Neural progenitor cell (in vitro differentiated cells): ENCODE results near the gene LIG3. TPM values are rescaled to one million over a fixed set of nuclear protein-coding genes. Genes with fewer than 3 reads are reported as not detected.
"Not testable (repeated sequence)": the region's sequence is repeated elsewhere in the genome, so short reads cannot be mapped to it uniquely, and the experiment has no call there.

ENCODE experiments used
- DNase-seq: peaks from one replicate; pipeline ENCODE4 v3.0.0-alpha.2; 2016; ENCODE audit warnings: low spot score
- H2AFZ ChIP-seq: fragments of 200-600 bp; sonication (generic); replicated peaks from 2 replicates; pipeline ENCODE4 v1.6.1; 2016; ENCODE audit warnings: antibody characterized with exemption
- H3F3A ChIP-seq: fragments of 200-600 bp; sonication (generic); 2 replicates; pipeline ENCODE4 v1.6.1; 2016; ENCODE audit warnings: antibody characterized with exemption, low read depth
- H3K27ac ChIP-seq: fragments of 200-600 bp; sonication (generic); 2 replicates; pipeline ENCODE4 v1.5.1; 2016; ENCODE audit warnings: mild to moderate bottlenecking
- H3K27me3 ChIP-seq: fragments of 200-600 bp; sonication (generic); 2 replicates; pipeline ENCODE4 v1.6.1; 2016; ENCODE audit warnings: mild to moderate bottlenecking, moderate library complexity
- H3K36me3 ChIP-seq: fragments of 200-600 bp; sonication (generic); 2 replicates; pipeline ENCODE4 v1.5.1; 2016
- H3K4me1 ChIP-seq: fragments of 200-600 bp; sonication (generic); 2 replicates; pipeline ENCODE4 v1.6.1; 2016; ENCODE audit warnings: mixed run types
- H3K4me2 ChIP-seq: fragments of 200-600 bp; sonication (generic); 2 replicates; pipeline ENCODE4 v1.6.1; 2016
- H3K4me3 ChIP-seq: fragments of 200-600 bp; sonication (generic); 2 replicates; pipeline ENCODE4 v1.5.1; 2016
- H3K79me2 ChIP-seq: fragments of 200-600 bp; sonication (generic); 2 replicates; pipeline ENCODE4 v1.6.1; 2016; ENCODE audit warnings: low read depth
- H3K9ac ChIP-seq: fragments of 200-600 bp; sonication (generic); 2 replicates; pipeline ENCODE4 v1.6.1; 2016
- H3K9me3 ChIP-seq: fragments of 200-600 bp; sonication (generic); 2 replicates; pipeline ENCODE4 v1.5.1; 2016; ENCODE audit warnings: low read depth
- H4K20me1 ChIP-seq: fragments of 200-600 bp; sonication (generic); 2 replicates; pipeline ENCODE4 v1.6.1; 2016; ENCODE audit warnings: low read depth
- H3K27ac Mint-ChIP-seq: 3 replicates; pipeline ENCODE4 v1.8.0; 2021; ENCODE audit warnings: mixed read lengths
- H3K27me3 Mint-ChIP-seq: 2 replicates; pipeline ENCODE4 v1.8.0; 2022; ENCODE audit warnings: low read depth, mild to moderate bottlenecking, inconsistent platforms, moderate library complexity, mixed read lengths; ENCODE audit not compliant: insufficient read depth
- H3K36me3 Mint-ChIP-seq: 3 replicates; pipeline ENCODE4 v1.8.0; 2021; ENCODE audit warnings: mixed read lengths
- H3K4me1 Mint-ChIP-seq: 3 replicates; pipeline ENCODE4 v1.8.0; 2021; ENCODE audit warnings: mixed read lengths
- H3K4me3 Mint-ChIP-seq: 3 replicates; pipeline ENCODE4 v1.8.0; 2021; ENCODE audit warnings: mild to moderate bottlenecking, moderate library complexity, mixed read lengths
- H3K9me3 Mint-ChIP-seq: 3 replicates; pipeline ENCODE4 v1.8.0; 2020; ENCODE audit warnings: mixed read lengths
- EZH2 ChIP-seq: fragments of 200-600 bp; sonication (generic); IDR thresholded peaks from 2 replicates; pipeline ENCODE4 v1.6.1; 2017; ENCODE audit warnings: antibody characterized with exemption, mild to moderate bottlenecking, moderate library complexity
- EZH2phosphoT487 ChIP-seq: fragments of 200-600 bp; sonication (generic); IDR thresholded peaks from 2 replicates; pipeline ENCODE4 v1.6.1; 2017; ENCODE audit warnings: antibody characterized with exemption
- total RNA-seq: library from RNA; depleted of rRNA; stranded (reverse); fragments of >200 nt; gene quantifications from 2 replicates; pipeline ENCODE4 v1.2.3, GENCODE V29; 2015; ENCODE audit warnings: low replicate concordance
- TF ChIP-seq, protein P1 (sequence below): fragments of 200-600 bp; sonication (generic); IDR thresholded peaks from 2 replicates; pipeline ENCODE4 v1.5.1; 2017; ENCODE audit warnings: antibody characterized with exemption, mild to moderate bottlenecking

The LIG3 gene
- total RNA-seq, 1 donor from 2014 or later = 89.6 TPM

DNA sequence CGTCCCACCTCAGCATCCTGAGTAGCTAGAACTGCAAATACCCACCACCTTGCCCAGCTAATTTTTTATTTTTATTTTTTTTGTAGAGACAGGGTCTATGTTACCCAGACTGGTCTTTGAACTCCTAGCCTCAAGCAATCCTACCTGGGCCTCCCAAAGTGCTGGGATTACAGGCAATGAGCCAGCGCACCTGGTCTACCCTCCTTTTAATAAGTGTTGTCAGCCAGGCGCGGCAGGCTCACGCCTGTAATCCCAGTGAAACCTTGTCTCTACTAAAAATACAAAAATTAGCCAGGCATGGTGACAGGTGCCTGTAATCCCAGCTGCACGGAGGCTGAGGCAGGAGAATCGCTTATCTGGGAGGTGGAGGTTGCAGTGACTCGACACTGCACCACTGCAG, 63.9 kb downstream of the LIG3 start:
- H3K9ac ChIP-seq = no peak overlapping the region
- peaks cover 40% of the 10 kb centered on the region for H3K4me1 ChIP-seq
- Mint-ChIP-seq H3K27me3 (peaks cover 5% of the 10 kb centered on the region), H3K27ac (no peak overlapping the region), H3K4me3 (no peak overlapping the region), H3K9me3 (peaks cover 3% of the 10 kb centered on the region), H3K4me1 (peaks cover 18% of the 10 kb centered on the region), H3K36me3 (no peaks in the 10 kb centered on the region)
- H3K27me3 ChIP-seq = no peaks in the 10 kb centered on the region
- no peak overlapping the region for H3K4me2 ChIP-seq
- no peak overlapping the region for H2AFZ ChIP-seq
- no peaks in the 10 kb centered on the region for H3K36me3 ChIP-seq
- no peak overlapping the region for H3K4me3 ChIP-seq
- H3K27ac ChIP-seq = no peak overlapping the region
- no peak for DNase-seq
- no peaks in the 10 kb centered on the region for H4K20me1 ChIP-seq
- peaks cover 38% of the 10 kb centered on the region for H3F3A ChIP-seq
- no peaks in the 10 kb centered on the region for H3K9me3 ChIP-seq
- no peaks in the 10 kb centered on the region for H3K79me2 ChIP-seq
- no peak for TF ChIP-seq EZH2
- no peak for TF ChIP-seq EZH2phosphoT487
- TF ChIP-seq, protein P1, sequence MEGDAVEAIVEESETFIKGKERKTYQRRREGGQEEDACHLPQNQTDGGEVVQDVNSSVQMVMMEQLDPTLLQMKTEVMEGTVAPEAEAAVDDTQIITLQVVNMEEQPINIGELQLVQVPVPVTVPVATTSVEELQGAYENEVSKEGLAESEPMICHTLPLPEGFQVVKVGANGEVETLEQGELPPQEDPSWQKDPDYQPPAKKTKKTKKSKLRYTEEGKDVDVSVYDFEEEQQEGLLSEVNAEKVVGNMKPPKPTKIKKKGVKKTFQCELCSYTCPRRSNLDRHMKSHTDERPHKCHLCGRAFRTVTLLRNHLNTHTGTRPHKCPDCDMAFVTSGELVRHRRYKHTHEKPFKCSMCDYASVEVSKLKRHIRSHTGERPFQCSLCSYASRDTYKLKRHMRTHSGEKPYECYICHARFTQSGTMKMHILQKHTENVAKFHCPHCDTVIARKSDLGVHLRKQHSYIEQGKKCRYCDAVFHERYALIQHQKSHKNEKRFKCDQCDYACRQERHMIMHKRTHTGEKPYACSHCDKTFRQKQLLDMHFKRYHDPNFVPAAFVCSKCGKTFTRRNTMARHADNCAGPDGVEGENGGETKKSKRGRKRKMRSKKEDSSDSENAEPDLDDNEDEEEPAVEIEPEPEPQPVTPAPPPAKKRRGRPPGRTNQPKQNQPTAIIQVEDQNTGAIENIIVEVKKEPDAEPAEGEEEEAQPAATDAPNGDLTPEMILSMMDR = no peak

DNA sequence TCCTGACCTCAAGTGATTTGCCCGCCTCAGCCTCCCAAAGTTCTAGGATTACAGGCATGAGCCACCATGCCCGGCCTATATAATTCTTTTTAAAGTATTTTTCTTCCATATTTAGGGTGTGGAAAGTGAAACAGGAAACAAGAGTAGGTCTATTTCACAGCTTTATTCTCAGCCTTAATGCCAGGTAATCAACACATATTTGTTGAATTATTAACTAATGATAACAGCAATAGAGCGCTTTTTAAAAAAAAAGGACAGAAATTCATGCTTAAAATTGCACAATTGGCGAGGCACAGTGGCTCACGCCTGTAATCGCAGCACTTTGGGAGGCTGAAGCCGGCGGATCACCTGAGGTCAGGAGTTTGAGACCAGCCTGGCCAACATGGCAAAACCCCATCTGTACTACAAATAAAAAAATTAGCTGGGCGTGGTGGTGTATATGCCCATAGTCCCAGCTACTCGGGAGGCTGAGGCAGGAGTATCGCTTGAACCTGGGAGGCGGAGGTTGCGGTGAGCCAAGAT, 65.2 kb downstream of the LIG3 start:
- not testable (repeated sequence) for H3K4me3 Mint-ChIP-seq, H3K27ac Mint-ChIP-seq, H3K36me3 Mint-ChIP-seq, H3K27me3 ChIP-seq, H3K9ac ChIP-seq, H3K27me3 Mint-ChIP-seq, H3K36me3 ChIP-seq, H4K20me1 ChIP-seq, H3K4me3 ChIP-seq, H3K79me2 ChIP-seq, H3K9me3 ChIP-seq, H3K9me3 Mint-ChIP-seq, H2AFZ ChIP-seq, DNase-seq
- Histone ChIP-seq H3K27ac (peak overlapping the region; percentile 84), H3K4me1 (peaks cover 48% of the 10 kb centered on the region), H3F3A (peaks cover 42% of the 10 kb centered on the region), H3K4me2 (peak overlapping the region; percentile 66)
- H3K4me1 Mint-ChIP-seq = peaks cover 19% of the 10 kb centered on the region

DNA sequence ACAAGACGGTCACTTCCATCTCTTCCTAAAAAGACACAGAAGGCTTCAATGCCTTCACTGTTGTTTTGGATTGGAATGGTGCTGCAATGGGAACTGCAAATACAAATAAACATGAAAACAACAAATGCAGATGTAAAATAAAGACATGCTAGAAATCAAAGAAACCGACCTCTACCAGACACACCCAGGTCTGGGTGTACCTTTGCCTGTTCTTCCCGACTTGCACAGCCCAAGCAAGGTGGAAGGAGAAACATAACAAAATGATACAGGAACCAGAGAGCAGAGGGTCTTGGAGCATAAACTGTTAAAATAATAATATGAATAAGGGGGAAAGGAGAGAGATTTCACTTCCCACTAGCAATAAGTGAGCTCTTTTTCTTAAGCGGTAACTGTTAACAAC, 65.9 kb downstream of the LIG3 start:
- peak overlapping the region; percentile 13 for H3K4me3 ChIP-seq
- H3K27ac Mint-ChIP-seq = no peak overlapping the region
- TF ChIP-seq, protein P1 = no peak
- TF ChIP-seq EZH2phosphoT487 = no peak
- TF ChIP-seq EZH2 = no peak
- H3F3A ChIP-seq = peaks cover 42% of the 10 kb centered on the region
- H3K4me1 Mint-ChIP-seq = peaks cover 19% of the 10 kb centered on the region
- no peak overlapping the region for H2AFZ ChIP-seq
- no peaks in the 10 kb centered on the region for H3K36me3 ChIP-seq
- H3K9ac ChIP-seq = no peak overlapping the region
- peak overlapping the region; percentile 66 for H3K4me2 ChIP-seq
- no peak for DNase-seq
- H3K9me3 Mint-ChIP-seq = no peaks in the 10 kb centered on the region
- H3K9me3 ChIP-seq = no peaks in the 10 kb centered on the region
- no peak overlapping the region for H3K4me3 Mint-ChIP-seq
- peaks cover 48% of the 10 kb centered on the region for H3K4me1 ChIP-seq
- no peaks in the 10 kb centered on the region for H3K27me3 ChIP-seq
- H3K27ac ChIP-seq = peak overlapping the region; percentile 84
- H4K20me1 ChIP-seq = no peaks in the 10 kb centered on the region
- H3K79me2 ChIP-seq = no peaks in the 10 kb centered on the region
- no peaks in the 10 kb centered on the region for H3K36me3 Mint-ChIP-seq
- H3K27me3 Mint-ChIP-seq = peaks cover 5% of the 10 kb centered on the region

DNA sequence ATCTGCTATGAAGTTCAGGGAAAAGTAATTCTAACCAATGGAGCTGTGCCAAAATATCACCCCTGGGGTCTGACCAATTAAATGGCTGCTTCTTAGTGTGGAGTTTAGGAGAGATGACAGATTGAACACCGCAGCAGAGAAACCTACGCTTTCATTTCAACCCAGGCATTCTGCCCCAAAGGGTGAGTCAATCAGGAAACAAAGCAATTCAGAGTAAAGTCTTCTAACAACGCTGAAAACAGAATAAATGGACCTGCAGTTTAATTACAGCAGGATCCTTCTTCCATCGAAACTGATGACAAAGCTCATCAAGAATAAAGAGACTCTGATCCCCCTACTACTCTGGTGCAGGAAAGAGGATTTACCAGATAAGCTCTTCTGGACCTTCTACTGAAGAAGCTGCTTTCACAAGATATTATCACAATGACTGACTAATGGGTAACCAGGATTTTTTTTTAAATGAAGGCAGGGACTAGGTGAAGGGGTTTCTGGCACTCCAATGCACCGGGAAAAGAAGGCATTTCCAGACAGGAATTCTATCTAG, 66.5 kb downstream of the LIG3 start:
- H3K9me3 Mint-ChIP-seq = no peaks in the 10 kb centered on the region
- H3K27ac ChIP-seq = peak overlapping the region; percentile 84
- no peak overlapping the region for H3K27ac Mint-ChIP-seq
- no peaks in the 10 kb centered on the region for H3K27me3 ChIP-seq
- H4K20me1 ChIP-seq = no peaks in the 10 kb centered on the region
- peaks cover 54% of the 10 kb centered on the region for H3K4me1 ChIP-seq
- no peaks in the 10 kb centered on the region for H3K36me3 Mint-ChIP-seq
- H3K79me2 ChIP-seq = no peaks in the 10 kb centered on the region
- H3K4me3 ChIP-seq = peak overlapping the region; percentile 13
- no peak overlapping the region for H3K9ac ChIP-seq
- H3K36me3 ChIP-seq = no peaks in the 10 kb centered on the region
- peaks cover 19% of the 10 kb centered on the region for H3K4me1 Mint-ChIP-seq
- H3F3A ChIP-seq = peaks cover 42% of the 10 kb centered on the region
- TF ChIP-seq EZH2phosphoT487 = no peak
- TF ChIP-seq EZH2 = no peak
- TF ChIP-seq, protein P1 = no peak
- H3K4me3 Mint-ChIP-seq = no peak overlapping the region
- H3K27me3 Mint-ChIP-seq = peaks cover 5% of the 10 kb centered on the region
- no peak overlapping the region for H2AFZ ChIP-seq
- peak; percentile 51 for DNase-seq
- peak overlapping the region; percentile 66 for H3K4me2 ChIP-seq
- no peaks in the 10 kb centered on the region for H3K9me3 ChIP-seq
